K562 (cell line): ENCODE data around the gene OTOP3. TPM values are rescaled to one million over a fixed set of nuclear protein-coding genes. Genes with fewer than 3 reads are reported as not detected.

Source experiments
- CEBPG ChIP-seq, 3 experiments: fragments of 200-800 bp in 1 of 3; sonication (Bioruptor generic) in 1 of 3; sonication (generic) in 1 of 3; formaldehyde crosslinking in 1 of 3; IDR thresholded peaks in 2 of 3; conservative IDR thresholded peaks in 1 of 3; 2 replicates each; pipeline versions ENCODE4 v1.6.1 to v1.8.0; 2016 to 2022; ENCODE audit warnings: missing compliant biosample characterization in 2 of 3, missing genetic modification characterization in 2 of 3, mild to moderate bottlenecking in 1 of 3, missing genetic modification reagents in 1 of 3
- CREB1 ChIP-seq, 2 experiments: sonication (generic) in 1 of 2; formaldehyde crosslinking in 1 of 2; IDR thresholded peaks; 2 replicates each; pipeline versions ENCODE4 v1.6.1 to v1.8.0; 2012 to 2022; ENCODE audit warnings: inconsistent platforms in 1 of 2, mild to moderate bottlenecking in 1 of 2, missing genetic modification reagents in 1 of 2, moderate library complexity in 1 of 2
- GABPB1 ChIP-seq: sonication (generic); formaldehyde crosslinking; IDR thresholded peaks from 2 replicates; pipeline ENCODE4 v1.8.0; 2022; ENCODE audit warnings: mild to moderate bottlenecking, missing genetic modification reagents
- REST ChIP-seq, 2 experiments: fragments of 450-650 bp; formaldehyde crosslinking in 1 of 2; IDR thresholded peaks; 2 replicates each; pipeline versions ENCODE4 v1.4.0 to v1.6.1; 2014 to 2020; ENCODE audit warnings: mild to moderate bottlenecking in 2 of 2, borderline replicate concordance in 1 of 2, low read depth in 1 of 2
- SIN3B ChIP-seq: fragments of 450-650 bp; IDR thresholded peaks from 2 replicates; pipeline ENCODE4 v1.6.1; 2017; ENCODE audit warnings: low read depth, mild to moderate bottlenecking, moderate library complexity
- SMC3 ChIP-seq: conservative IDR thresholded peaks from 2 replicates; pipeline ENCODE4 v1.6.1; 2011; ENCODE audit warnings: low read depth, low read length, improper control_type of control experiment; ENCODE audit not compliant: insufficient read depth
- STAG1 ChIP-seq: sonication (generic); formaldehyde crosslinking; IDR thresholded peaks from 2 replicates; pipeline ENCODE4 v1.5.0; 2020; ENCODE audit warnings: missing genetic modification reagents, borderline replicate concordance
- TBP ChIP-seq: optimal IDR thresholded peaks from 2 replicates; pipeline ENCODE3; 2011; ENCODE audit warnings: low read depth, low read length, improper control_type of control experiment
- TCF7 ChIP-seq: sonication (generic); IDR thresholded peaks from 2 replicates; pipeline ENCODE4 v1.6.1; 2016; ENCODE audit warnings: antibody characterized with exemption, borderline replicate concordance
- YY1 ChIP-seq, 3 experiments: IDR thresholded peaks; 2 replicates each; pipeline ENCODE4 v1.6.1; 2011; ENCODE audit warnings: low read length in 2 of 3, mild to moderate bottlenecking in 2 of 3, moderate library complexity in 2 of 3, borderline replicate concordance in 1 of 3, control low read depth in 1 of 3, low read depth in 1 of 3; ENCODE audit not compliant: insufficient read depth in 3 of 3, insufficient replicate concordance in 2 of 3, control insufficient read depth in 1 of 3, insufficient read length in 1 of 3; ENCODE audit errors: extremely low read depth in 1 of 3
- ZBTB33 ChIP-seq: sonication (generic); formaldehyde crosslinking; IDR thresholded peaks from 2 replicates; pipeline ENCODE4 v1.8.1; 2023; ENCODE audit warnings: mild to moderate bottlenecking, missing genetic modification reagents
- ZNF696 ChIP-seq: fragments of 250-450 bp; sonication (Bioruptor Pico); conservative IDR thresholded peaks from 2 replicates; pipeline ENCODE4 v1.4.0; 2020; ENCODE audit warnings: mild to moderate bottlenecking, moderate library complexity
- ZZZ3 ChIP-seq: fragments of 450-650 bp; IDR thresholded peaks from 2 replicates; pipeline ENCODE4 v1.6.1; 2016; ENCODE audit warnings: antibody characterized with exemption, mild to moderate bottlenecking, moderate library complexity
- polyA plus RNA-seq, 8 experiments: library from polyadenylated mRNA; depleted of rRNA in 4 of 8; stranded (reverse) in 5 of 8; unstranded in 3 of 8; fragments of >200 nt; fragmentation: Nextera tagmentation in 2 of 8; fragmentation: Illumina TruSeq in 1 of 8; extraction: Ambion mirVana in 2 of 8; extraction: Trizol in 1 of 8; gene quantifications; 2 replicates each; pipeline versions ENCODE4 v1.2.1 to v1.2.3, GENCODE V29; 2011 to 2014; ENCODE audit warnings: inconsistent platforms in 1 of 8, missing spikeins in 1 of 8
- total RNA-seq, 7 experiments: library from RNA; depleted of rRNA in 6 of 7; stranded (reverse); fragments of >200 nt in 6 of 7; fragmentation: Illumina TruSeq in 2 of 7; extraction: Trizol in 2 of 7; gene quantifications; 2 replicates each; pipeline versions ENCODE4 v1.2.1 to v1.2.3, GENCODE V29; 2011 to 2021; ENCODE audit warnings: low replicate concordance in 1 of 7
- TF ChIP-seq, protein P1 (sequence below): fragments of 250-450 bp; sonication (Bioruptor Pico); IDR thresholded peaks from 2 replicates; pipeline ENCODE4 v1.4.0; 2020

The OTOP3 gene
- total and polyA plus RNA-seq, 9 of the 15 experiments (the other 6 are each of a cell fraction or from before 2014, with no cell fraction given), result not detected

DNA sequence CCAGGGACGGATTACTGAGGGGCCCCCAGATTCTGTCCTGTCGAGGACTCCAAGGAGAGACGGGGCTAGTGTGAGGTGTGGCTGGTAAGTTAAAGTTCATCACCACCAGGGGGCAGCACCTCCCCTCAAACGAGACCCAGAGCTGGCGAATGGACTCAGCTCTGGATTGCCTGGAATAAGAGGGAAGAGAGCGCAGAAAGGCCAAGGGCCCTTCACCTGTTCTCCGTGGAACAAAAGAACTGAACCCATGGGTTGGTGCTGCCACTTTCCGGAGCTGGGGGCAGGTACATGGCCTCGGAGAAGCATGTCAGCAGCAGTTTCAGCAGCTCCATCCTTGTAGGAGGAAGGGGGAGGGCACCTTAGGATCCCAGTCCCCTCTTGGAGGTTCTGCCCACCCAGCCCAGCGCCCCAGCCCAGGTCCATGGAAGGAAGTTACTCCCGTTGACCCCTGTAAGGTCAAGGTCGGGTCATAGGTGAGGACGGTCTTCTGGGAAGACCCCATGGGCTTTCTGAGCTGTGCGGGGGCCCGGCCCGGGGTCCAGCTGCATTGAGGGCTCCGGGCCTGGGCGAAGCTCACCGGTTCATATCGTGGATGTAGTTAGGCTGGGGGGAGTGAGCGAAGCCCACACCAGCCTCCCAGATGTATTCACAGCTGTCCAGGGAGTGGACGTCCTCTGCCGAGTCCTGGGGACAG lies 26.1 kb downstream of the OTOP3 start (continued):
- TF ChIP-seq CEBPG (CRISPR knock-in tag; IDR thresholded peaks at IDR 0.05) (no peak), CEBPG (tag; conservative IDR thresholded peaks at IDR 0.05 in 1 of 2, IDR thresholded peaks at IDR 0.05 in 1 of 2) (no peak), YY1 (IDR thresholded peaks at IDR 0.05; ENCODE audit: borderline replicate concordance in 1 of 3, control insufficient read depth in 1 of 3, extremely low read depth in 1 of 3, insufficient read depth in 3 of 3, insufficient read length in 1 of 3, insufficient replicate concordance in 2 of 3, low read depth in 1 of 3, low read length in 2 of 3) (no peak), ZNF696 (CRISPR knock-in tag) (no peak), SIN3B (no peak), ZBTB33 (CRISPR knock-in tag) (peak; percentile 35; the same call in 1 of the 2 replicates), CREB1 (IDR thresholded peaks at IDR 0.05) (no peak), CREB1 (CRISPR knock-in tag; IDR thresholded peaks at IDR 0.05) (no peak), REST (IDR thresholded peaks at IDR 0.05; ENCODE audit: borderline replicate concordance) (peak; percentile 93), REST (CRISPR knock-in tag; IDR thresholded peaks at IDR 0.05; ENCODE audit: low read depth) (no peak), SMC3 (peak; percentile 89), TBP (peak; percentile 29), TCF7 (no peak), STAG1 (CRISPR knock-in tag) (peak; percentile 75; the same call in 1 of the 2 replicates), GABPB1 (no peak), ZZZ3 (no peak)
- TF ChIP-seq, protein P1, sequence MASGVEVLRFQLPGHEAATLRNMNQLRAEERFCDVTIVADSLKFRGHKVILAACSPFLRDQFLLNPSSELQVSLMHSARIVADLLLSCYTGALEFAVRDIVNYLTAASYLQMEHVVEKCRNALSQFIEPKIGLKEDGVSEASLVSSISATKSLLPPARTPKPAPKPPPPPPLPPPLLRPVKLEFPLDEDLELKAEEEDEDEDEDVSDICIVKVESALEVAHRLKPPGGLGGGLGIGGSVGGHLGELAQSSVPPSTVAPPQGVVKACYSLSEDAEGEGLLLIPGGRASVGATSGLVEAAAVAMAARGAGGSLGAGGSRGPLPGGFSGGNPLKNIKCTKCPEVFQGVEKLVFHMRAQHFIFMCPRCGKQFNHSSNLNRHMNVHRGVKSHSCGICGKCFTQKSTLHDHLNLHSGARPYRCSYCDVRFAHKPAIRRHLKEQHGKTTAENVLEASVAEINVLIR, result no peak
